NT2/D1 (cell line): Measurements from ENCODE around the gene FASTK.

Source experiments
- YY1 ChIP-seq: IDR thresholded peaks from 2 replicates; pipeline ENCODE4 v1.6.1; 2011; ENCODE audit not compliant: insufficient read length, insufficient read depth
- ZNF274 ChIP-seq: IDR thresholded peaks from 2 replicates; pipeline ENCODE4 v1.6.1; 2011; ENCODE audit warnings: mild to moderate bottlenecking, low read depth, low read length

DNA sequence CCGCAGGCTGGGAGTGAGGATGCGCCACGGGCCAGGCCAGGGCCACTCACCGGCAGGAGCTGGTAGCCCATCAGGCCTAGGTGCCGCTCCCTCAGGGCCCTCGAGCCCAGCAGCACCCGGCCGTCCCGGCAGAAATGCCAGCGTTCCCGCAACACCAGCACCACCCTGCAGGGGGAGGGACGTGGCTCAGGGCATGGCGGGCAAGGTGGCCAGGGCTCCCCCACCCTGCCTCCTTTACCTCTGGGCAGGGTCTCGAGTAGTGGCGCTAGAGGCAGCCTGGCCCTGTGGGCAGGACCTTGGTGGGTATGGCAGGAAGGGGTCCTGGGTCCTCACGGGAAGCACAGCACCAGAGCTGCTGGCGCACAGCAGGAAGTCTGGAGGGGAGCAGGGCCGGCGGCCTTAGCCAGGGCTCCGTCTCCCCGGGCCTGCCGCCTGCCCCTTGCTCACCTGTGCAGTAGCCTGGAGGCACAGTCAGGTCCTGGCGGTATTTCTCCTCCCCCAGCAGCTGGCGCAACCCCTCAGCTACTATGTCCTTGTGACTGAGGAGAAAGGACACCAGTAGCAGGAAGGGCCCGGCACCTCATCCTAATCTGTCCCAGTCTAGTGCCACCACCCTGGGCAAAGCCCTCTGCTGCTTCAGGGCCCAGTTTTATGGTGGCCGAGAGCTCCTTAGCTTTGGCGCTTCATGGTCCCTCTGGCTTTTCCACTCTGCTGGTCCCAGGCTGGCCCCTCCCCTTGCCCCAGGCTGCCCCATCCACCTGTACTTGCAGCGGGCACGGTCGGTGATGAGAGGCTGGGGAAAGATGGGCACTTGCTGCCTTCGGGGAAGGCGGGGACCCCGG lies 3.5 kb downstream of the FASTK start:
- TF ChIP-seq YY1 (no peak), ZNF274 (no peak)
